HG02642 (cell line): ENCODE data around the gene ADK.

Experiments
- ATAC-seq: cut with Tn5 transposase; IDR thresholded peaks from one replicate; pipeline ENCODE4 v1.9.1; 2021; ENCODE audit warnings: mild to moderate bottlenecking; ENCODE audit not compliant: unreplicated experiment, poor library complexity

The ADK gene

DNA sequence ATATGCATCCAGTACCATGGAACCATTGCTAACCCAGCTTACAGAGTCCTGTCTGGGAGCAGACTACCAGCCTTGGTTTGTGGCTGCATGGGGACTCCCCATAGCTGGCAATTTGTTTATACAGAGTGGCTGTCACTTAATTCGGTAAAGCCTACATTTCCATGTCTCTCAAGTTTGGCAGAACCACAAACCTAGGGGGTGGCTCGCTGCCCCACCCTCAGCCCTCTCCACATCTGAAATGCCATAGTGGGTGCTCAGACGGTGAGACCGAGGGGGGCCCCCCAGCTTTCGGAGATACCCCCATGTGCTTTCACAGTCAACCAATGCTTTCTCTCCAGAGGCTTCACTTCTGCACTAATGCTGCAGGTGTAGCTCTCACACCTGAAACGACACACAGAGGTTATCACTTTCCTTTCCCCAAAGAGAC is 599.8 kb downstream of the ADK start:
- no peak for ATAC-seq

DNA sequence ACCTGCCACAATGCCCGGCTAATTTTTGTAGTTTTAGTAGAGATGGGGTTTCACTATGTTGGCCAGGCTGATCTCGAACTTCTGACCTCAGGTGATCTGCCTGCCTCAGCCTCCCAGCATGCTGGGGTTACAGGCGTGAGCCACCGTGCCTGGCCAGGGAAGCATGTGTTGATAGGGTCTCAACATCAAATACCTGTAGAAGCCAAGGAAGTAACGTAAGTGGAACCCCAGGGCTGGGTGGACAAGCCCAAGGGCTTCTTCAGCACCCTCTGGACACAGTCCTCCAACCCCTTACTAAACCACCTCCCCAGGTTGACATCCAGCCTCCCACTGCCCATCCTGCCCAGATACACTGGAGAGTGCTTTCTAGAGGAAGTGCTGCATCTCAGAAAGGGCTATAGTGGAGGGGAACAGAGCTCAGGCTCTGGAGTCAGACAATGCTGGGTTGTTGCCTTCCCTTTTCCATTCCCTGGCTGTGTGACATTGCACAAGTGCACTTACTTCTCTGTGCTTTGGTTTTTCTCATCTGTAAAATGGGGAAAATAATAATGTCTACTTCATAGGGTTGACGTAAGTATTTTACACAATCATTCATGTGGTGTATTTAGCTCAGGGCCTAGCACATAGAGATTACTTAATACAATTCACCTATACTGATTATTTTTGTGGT is 601.5 kb downstream of the ADK start:
- no peak for ATAC-seq

DNA sequence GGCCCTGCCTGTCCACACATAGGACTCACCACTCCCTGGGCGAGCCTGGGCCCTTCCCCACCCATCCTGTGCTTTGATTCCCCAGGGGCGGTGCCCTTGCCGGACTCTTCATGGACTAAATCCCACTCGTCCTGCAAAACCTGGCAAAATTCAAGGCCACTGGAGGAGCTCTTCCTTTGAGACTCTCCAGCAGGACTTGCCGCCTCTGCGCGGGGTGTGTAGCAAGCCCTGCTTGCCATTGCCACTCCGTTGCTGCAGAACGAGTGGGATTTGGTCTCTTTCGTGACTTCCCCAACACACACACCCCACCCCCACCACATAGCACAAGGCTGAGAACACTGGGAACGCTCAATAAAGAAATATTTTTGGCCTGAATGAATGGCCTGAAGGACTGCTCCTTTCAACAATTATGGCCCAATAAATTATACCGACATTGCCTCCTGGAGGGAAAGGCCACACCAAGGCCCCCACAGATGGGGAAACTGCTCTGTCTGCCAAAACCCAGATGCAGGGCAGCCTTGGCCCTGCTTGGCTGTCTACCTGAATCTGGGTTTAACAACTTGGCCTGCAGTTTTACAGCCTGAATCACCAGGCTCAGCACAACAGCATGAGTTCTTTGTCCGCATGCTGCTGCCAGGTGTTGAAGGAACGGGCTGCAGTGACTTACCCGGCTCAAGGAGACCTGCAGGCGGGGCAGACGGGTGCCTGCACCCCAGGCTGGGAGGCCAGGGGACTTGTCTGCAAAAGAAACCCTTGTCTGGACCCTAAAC is 602.6 kb downstream of the ADK start:
- no peak for ATAC-seq

DNA sequence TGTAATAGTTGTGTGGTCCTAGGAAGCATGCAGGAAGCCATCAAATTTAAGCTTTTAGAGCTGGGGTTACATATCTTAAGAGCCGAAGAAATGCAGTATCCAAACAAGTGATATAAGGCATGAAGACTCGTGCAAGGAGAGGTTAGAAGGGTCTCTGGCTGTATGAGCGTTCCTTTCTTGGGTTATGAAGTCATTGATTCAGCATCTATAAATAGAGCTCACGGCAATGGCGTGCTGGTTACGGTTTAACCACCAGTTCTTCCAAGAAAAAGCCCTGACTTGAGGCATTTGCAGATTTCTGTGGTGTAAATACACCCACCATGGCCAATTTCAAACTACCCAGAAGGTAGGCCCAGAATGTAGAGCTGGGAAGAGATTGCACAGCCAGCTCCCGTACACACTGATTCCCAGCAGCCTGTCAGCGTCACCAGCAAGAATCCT is 603.4 kb downstream of the ADK start:
- no peak for ATAC-seq

- ATAC-seq, result no peak
These were observed 604.3 kb downstream of the ADK start for GRCh38 chr10:74755273-74755672.
